ENCODE results near the gene PPFIA3.
"Not testable (repeated sequence)": the region's sequence is repeated elsewhere in the genome, so short reads cannot be mapped to it uniquely, and the experiment has no call there.

The PPFIA3 gene

GRCh38 chr19:49173198-49173597 is 53.9 kb downstream of the PPFIA3 start:
- in situ Hi-C loops (cut with HindIII; ENCODE audit: low sequenced_read_pairs), result no loop called here

GRCh38 chr19:49180659-49181058 is 61.3 kb downstream of the PPFIA3 start:
- in situ Hi-C loops (cut with HindIII; ENCODE audit: low sequenced_read_pairs), result no loop called here

DNA sequence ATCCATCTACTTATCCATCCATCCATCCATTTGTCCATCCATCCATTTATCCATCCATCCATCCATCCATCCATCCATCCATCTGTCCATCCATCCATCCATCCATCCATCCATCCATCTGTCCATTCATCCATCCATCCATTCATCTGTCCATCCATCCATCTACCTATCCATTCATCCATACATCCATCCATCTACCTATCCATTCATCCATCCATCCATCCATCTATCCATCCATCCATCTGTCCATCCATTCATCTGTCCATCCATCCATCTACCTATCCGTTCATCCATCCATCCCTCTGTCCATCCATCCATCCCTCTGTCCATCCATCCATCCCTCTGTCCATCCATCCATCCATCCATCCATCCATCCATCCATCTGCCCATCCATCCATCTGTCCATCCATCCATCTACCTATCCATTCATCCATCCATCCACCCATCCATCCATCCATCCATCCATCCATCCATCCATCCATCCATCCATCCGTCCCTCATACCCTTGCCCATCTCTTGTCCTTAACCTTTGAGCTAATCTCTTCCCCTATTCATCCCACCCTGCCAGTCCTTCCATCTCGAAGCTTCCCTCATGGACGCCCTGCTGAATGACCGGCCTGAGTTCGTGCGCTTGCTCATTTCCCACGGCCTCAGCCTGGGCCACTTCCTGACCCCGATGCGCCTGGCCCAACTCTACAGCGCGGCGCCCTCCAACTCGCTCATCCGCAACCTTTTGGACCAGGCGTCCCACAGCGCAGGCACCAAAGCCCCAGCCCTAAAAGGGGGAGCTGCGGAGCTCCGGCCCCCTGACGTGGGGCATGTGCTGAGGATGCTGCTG is 62.9 kb downstream of the PPFIA3 start:
- in situ Hi-C loops (cut with HindIII; ENCODE audit: low sequenced_read_pairs), result not testable (repeated sequence)

- in situ Hi-C loops (cut with HindIII; ENCODE audit: low sequenced_read_pairs), result no loop called here
These were observed 63.6 kb downstream of the PPFIA3 start for GRCh38 chr19:49182848-49183375.

DNA sequence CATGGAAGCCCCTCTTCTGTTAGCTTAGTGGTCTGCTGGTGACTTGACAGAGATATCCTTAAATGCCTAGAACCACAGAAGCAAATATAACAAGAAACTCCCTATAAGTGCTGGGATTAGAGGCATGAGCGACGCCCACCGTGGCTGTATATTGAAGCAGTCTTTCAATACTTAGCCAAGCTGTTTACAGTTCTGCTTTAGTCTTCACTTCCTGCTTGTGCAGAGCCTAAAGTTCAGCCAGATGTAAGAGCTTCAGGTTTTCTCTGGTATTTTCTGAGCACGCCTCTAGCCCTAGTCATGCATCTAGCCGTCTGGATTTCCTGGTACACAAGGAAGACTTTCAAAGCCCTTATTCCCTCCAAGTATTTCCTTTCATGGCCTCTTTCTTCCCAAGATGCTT is 66.8 kb downstream of the PPFIA3 start:
- in situ Hi-C loops (cut with HindIII; ENCODE audit: low sequenced_read_pairs), result no loop called here

- in situ Hi-C loops (cut with HindIII; ENCODE audit: low sequenced_read_pairs), result no loop called here
These were observed 69.4 kb downstream of the PPFIA3 start for GRCh38 chr19:49188626-49189200.

- in situ Hi-C loops (cut with HindIII; ENCODE audit: low sequenced_read_pairs), result no loop called here
These were observed 69.9 kb downstream of the PPFIA3 start for GRCh38 chr19:49189259-49189658.

GRCh38 chr19:49190781-49191180 is 71.4 kb downstream of the PPFIA3 start:
- in situ Hi-C loops (cut with HindIII; ENCODE audit: low sequenced_read_pairs), result no loop called here

- in situ Hi-C loops (cut with HindIII; ENCODE audit: low sequenced_read_pairs), result no loop called here
These were observed 74.6 kb downstream of the PPFIA3 start for GRCh38 chr19:49193822-49194394.

- in situ Hi-C loops (cut with HindIII; ENCODE audit: low sequenced_read_pairs), result no loop called here
These were observed 75.1 kb downstream of the PPFIA3 start for GRCh38 chr19:49194408-49194807.

DNA sequence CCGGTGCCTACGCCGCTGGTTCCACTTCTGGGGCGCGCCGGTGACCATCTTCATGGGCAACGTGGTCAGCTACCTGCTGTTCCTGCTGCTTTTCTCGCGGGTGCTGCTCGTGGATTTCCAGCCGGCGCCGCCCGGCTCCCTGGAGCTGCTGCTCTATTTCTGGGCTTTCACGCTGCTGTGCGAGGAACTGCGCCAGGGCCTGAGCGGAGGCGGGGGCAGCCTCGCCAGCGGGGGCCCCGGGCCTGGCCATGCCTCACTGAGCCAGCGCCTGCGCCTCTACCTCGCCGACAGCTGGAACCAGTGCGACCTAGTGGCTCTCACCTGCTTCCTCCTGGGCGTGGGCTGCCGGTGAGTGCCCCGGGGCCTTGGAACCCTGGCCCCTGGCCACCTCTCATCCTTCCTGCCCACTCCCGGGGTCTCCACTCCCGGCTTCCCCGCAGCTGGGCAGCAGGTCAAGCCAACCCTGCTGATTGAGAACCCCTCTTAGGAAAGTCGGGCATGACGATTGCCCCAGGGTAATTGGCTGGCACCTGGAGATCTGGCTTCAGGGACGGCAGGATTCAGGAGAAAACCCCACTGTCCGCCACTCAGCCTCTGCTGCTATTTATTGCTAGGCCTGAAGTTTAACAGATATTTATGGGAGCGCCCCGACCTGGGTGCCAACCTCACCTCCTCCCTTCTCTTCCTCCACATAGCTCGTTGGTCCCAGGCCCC is 77.3 kb downstream of the PPFIA3 start:
- in situ Hi-C loops (cut with HindIII; ENCODE audit: low sequenced_read_pairs), result no loop called here

DNA sequence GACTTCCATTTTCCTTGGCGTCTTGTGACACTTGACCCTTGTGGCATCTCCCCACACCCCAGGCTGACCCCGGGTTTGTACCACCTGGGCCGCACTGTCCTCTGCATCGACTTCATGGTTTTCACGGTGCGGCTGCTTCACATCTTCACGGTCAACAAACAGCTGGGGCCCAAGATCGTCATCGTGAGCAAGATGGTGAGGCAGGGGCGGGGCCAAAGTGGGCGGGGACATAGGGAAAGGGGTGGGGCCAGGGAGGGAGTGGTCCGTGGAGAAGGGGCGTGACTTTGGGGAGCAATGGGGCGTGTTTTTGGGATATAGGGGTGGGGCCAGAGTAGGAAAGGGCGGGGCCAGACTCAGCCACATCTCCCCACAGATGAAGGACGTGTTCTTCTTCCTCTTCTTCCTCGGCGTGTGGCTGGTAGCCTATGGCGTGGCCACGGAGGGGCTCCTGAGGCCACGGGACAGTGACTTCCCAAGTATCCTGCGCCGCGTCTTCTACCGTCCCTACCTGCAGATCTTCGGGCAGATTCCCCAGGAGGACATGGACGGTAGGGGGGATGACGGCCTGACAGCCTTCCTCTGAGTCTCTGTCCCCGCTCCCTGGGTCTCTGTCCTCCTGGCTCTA is 81.0 kb downstream of the PPFIA3 start:
- in situ Hi-C loops (cut with HindIII; ENCODE audit: low sequenced_read_pairs), result no loop called here

All from DLD1 (cell line).